PC-9 (cell line): ENCODE measurements around the gene PRKAR1A. TPM values are rescaled to one million over a fixed set of nuclear protein-coding genes. Genes with fewer than 3 reads are reported as not detected.

Experiments used
- BruUV-seq: library from RNA; stranded (reverse); fragments of 400-500 nt; replicated peaks from 2 replicates; lab custom pipeline; 2021; lab: Mats Ljungman, UMichigan
- CTCF ChIA-PET: fragments of 300-600 bp; sonication (Branson Sonifier 250); formaldehyde crosslinking; loops from one replicate; lab custom pipeline; 2022; ENCODE audit warnings: antibody characterized with exemption; lab: Charles Lee
- POLR2A ChIA-PET: fragments of 300-600 bp; sonication (Branson Sonifier 250); formaldehyde crosslinking; loops from one replicate; lab custom pipeline; 2022; ENCODE audit warnings: antibody characterized with exemption; ENCODE audit not compliant: unreplicated experiment; lab: Charles Lee
- DNase-seq, 2 experiments: peaks; one replicate each; pipeline versions ENCODE4 v3.0.0 to v3.0.0-alpha.2; 2015 to 2022; ENCODE audit warnings: mixed read lengths in 1 of 2
- H2AFZ ChIP-seq: fragments of 200-600 bp; sonication (generic); 2 replicates; pipeline ENCODE4 v1.8.1; 2017; ENCODE audit warnings: antibody characterized with exemption
- H3F3A ChIP-seq: fragments of 200-600 bp; sonication (generic); 2 replicates; pipeline ENCODE4 v1.8.1; 2017; ENCODE audit warnings: antibody characterized with exemption, mild to moderate bottlenecking, low read depth; ENCODE audit not compliant: insufficient read depth
- H3K27ac ChIP-seq: fragments of 200-600 bp; sonication (generic); 2 replicates; pipeline ENCODE4 v1.6.1; 2016; ENCODE audit warnings: mixed run types
- H3K27me3 ChIP-seq: fragments of 200-600 bp; sonication (generic); 2 replicates; pipeline ENCODE4 v1.6.1; 2016; ENCODE audit warnings: low read depth, mixed run types; ENCODE audit not compliant: insufficient read depth
- H3K36me3 ChIP-seq: fragments of 200-600 bp; sonication (generic); 2 replicates; pipeline ENCODE4 v1.6.1; 2016; ENCODE audit warnings: low read depth, mixed run types
- H3K4me1 ChIP-seq: fragments of 200-600 bp; sonication (generic); replicated peaks from 2 replicates; pipeline ENCODE4 v1.6.1; 2016; ENCODE audit warnings: mixed run types; ENCODE audit not compliant: insufficient read depth
- H3K4me2 ChIP-seq: fragments of 200-600 bp; sonication (generic); 2 replicates; pipeline ENCODE4 v1.6.1; 2017; ENCODE audit warnings: mixed run types
- H3K4me3 ChIP-seq: fragments of 200-600 bp; sonication (generic); 2 replicates; pipeline ENCODE4 v1.6.1; 2016; ENCODE audit warnings: mixed run types
- H3K79me2 ChIP-seq: fragments of 200-600 bp; sonication (generic); 2 replicates; pipeline ENCODE4 v1.6.1; 2017; ENCODE audit warnings: low read depth, mixed run types
- H3K9me2 ChIP-seq: fragments of 200-600 bp; sonication (generic); 2 replicates; pipeline ENCODE4 v1.8.1; 2017; ENCODE audit warnings: mild to moderate bottlenecking; ENCODE audit not compliant: insufficient read depth
- H3K9me3 ChIP-seq: fragments of 200-600 bp; sonication (generic); 2 replicates; pipeline ENCODE4 v1.8.1; 2016; ENCODE audit warnings: low read depth; ENCODE audit not compliant: insufficient read depth
- H4K20me1 ChIP-seq: fragments of 200-600 bp; sonication (generic); 2 replicates; pipeline ENCODE4 v1.8.1; 2017; ENCODE audit not compliant: insufficient read depth
- EZH2 ChIP-seq: fragments of 200-600 bp; sonication (generic); IDR thresholded peaks from 2 replicates; pipeline ENCODE4 v1.8.0; 2017; ENCODE audit warnings: antibody characterized with exemption, low read depth
- intact Hi-C: fragments of 100-400 bp; cut with micrococcal nuclease; formaldehyde crosslinking; loops from one replicate; pipeline ENCODE4 v1.10.0; 2022; ENCODE audit not compliant: unreplicated experiment
- total RNA-seq: library from RNA; stranded (reverse); gene quantifications from 2 replicates; pipeline ENCODE4 v1.2.3, GENCODE V29; 2021
- TF ChIP-seq, protein P1 (sequence below): fragments of 200-600 bp; sonication (generic); conservative IDR thresholded peaks from 2 replicates; pipeline ENCODE4 v1.6.1; 2017; ENCODE audit warnings: mixed run types, antibody characterized with exemption, mild to moderate bottlenecking, moderate library complexity

Gene PRKAR1A
- total RNA-seq, 1 experiment from 2014 or later = 161 TPM

- intact Hi-C loops = no loop called here
- TF ChIP-seq EZH2 = no peak
- TF ChIP-seq, protein P1, sequence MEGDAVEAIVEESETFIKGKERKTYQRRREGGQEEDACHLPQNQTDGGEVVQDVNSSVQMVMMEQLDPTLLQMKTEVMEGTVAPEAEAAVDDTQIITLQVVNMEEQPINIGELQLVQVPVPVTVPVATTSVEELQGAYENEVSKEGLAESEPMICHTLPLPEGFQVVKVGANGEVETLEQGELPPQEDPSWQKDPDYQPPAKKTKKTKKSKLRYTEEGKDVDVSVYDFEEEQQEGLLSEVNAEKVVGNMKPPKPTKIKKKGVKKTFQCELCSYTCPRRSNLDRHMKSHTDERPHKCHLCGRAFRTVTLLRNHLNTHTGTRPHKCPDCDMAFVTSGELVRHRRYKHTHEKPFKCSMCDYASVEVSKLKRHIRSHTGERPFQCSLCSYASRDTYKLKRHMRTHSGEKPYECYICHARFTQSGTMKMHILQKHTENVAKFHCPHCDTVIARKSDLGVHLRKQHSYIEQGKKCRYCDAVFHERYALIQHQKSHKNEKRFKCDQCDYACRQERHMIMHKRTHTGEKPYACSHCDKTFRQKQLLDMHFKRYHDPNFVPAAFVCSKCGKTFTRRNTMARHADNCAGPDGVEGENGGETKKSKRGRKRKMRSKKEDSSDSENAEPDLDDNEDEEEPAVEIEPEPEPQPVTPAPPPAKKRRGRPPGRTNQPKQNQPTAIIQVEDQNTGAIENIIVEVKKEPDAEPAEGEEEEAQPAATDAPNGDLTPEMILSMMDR = no peak
- H3F3A ChIP-seq = no peaks in the 10 kb centered on the region
- no peaks in the 10 kb centered on the region for H3K9me2 ChIP-seq
- H3K4me1 ChIP-seq = no peaks in the 10 kb centered on the region
- H3K9me3 ChIP-seq = no peaks in the 10 kb centered on the region
- H3K79me2 ChIP-seq = no peaks in the 10 kb centered on the region
- DNase-seq = no peak
- POLR2A ChIA-PET = no interaction called here
- no TSS peak for BruUV-seq
- H3K4me2 ChIP-seq = no peak overlapping the region
- no peaks in the 10 kb centered on the region for H3K36me3 ChIP-seq
- CTCF ChIA-PET = no interaction called here
- 0 out of 2 replicates have a peak, but pooled peaks cover 5% of the 10 kb centered on the region for H3K27me3 ChIP-seq
- no peak overlapping the region for H3K27ac ChIP-seq
- H3K4me3 ChIP-seq = no peak overlapping the region
- no peak overlapping the region for H2AFZ ChIP-seq
- no peaks in the 10 kb centered on the region for H4K20me1 ChIP-seq
Observed at GRCh38 chr17:68497885-68498319, 14.3 kb upstream of the PRKAR1A start.

GRCh38 chr17:68498479-68499326 lies 13.5 kb upstream of the PRKAR1A start:
- CTCF ChIA-PET = no interaction called here
- H3F3A ChIP-seq = no peaks in the 10 kb centered on the region

DNA sequence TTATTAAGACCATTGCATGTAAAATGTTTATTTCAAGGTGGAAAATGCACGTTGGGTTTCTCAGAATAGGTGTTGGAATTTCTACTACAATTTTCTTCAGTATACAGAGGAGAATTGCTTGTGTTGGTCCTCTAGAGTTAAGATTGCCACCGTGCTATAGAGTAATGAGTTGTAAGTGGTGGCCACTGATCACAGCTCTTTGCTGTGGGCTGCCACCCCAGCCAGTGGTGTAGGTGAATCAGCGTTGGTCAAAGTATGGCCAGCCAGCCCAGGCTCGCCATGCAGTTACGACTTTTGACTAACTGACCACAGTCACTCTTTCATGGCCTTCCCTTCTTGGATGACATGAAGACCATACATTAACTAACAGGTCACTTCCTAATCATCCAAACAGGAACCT lies 12.6 kb upstream of the PRKAR1A start:
- H3K36me3 ChIP-seq = no peaks in the 10 kb centered on the region
- no peaks in the 10 kb centered on the region for H3K9me3 ChIP-seq
- ChIA-PET CTCF (no interaction called here), POLR2A (no interaction called here)
- no peak overlapping the region for H3K4me2 ChIP-seq
- no peak overlapping the region for H3K27ac ChIP-seq
- no peak for DNase-seq
- no peaks in the 10 kb centered on the region for H4K20me1 ChIP-seq
- no peaks in the 10 kb centered on the region for H3K4me1 ChIP-seq
- H3K79me2 ChIP-seq = no peaks in the 10 kb centered on the region
- H3K4me3 ChIP-seq = no peak overlapping the region
- no TSS peak for BruUV-seq
- TF ChIP-seq, protein P1 = no peak
- TF ChIP-seq EZH2 = no peak
- H3K9me2 ChIP-seq = no peaks in the 10 kb centered on the region
- 0 out of 2 replicates have a peak, but pooled peaks cover 5% of the 10 kb centered on the region for H3K27me3 ChIP-seq
- H3F3A ChIP-seq = no peaks in the 10 kb centered on the region
- intact Hi-C loops = no loop called here
- no peak overlapping the region for H2AFZ ChIP-seq

More at GRCh38 chr17:68498479-68499326, 13.5 kb upstream of the PRKAR1A start:
- Histone ChIP-seq H3K79me2 (no peaks in the 10 kb centered on the region), H3K27me3 (0 out of 2 replicates have a peak, but pooled peaks cover 5% of the 10 kb centered on the region), H2AFZ (no peak overlapping the region), H3K9me2 (no peaks in the 10 kb centered on the region), H3K9me3 (no peaks in the 10 kb centered on the region), H3K4me2 (no peak overlapping the region), H3K36me3 (no peaks in the 10 kb centered on the region), H4K20me1 (no peaks in the 10 kb centered on the region), H3K27ac (no peak overlapping the region), H3K4me3 (no peak overlapping the region), H3K4me1 (no peaks in the 10 kb centered on the region)
- TF ChIP-seq, protein P1 = no peak
- TF ChIP-seq EZH2 = no peak
- no peak for DNase-seq
- POLR2A ChIA-PET = no interaction called here
- no TSS peak for BruUV-seq
- intact Hi-C loops = no loop called here
